Dermis microvascular lymphatic vessel endothelial cell (primary cell): ENCODE measurements around the gene RAG2. TPM values are rescaled to one million over a fixed set of nuclear protein-coding genes. Genes with fewer than 3 reads are reported as not detected.
A peak's percentile ranks its signal among the peaks of the same experiment; 100 is the strongest.

Experiments used
- DNase-seq, 2 donors: peaks; one replicate each; pipeline versions ENCODE4 v3.0.0 to v3.0.0-alpha.2; 2010; ENCODE audit warnings: low read depth in 2 of 2
- total RNA-seq: library from RNA; depleted of rRNA; stranded (reverse); fragments of >200 nt; gene quantifications from 2 replicates; pipeline ENCODE4 v1.2.1, GENCODE V29; 2014

RAG2 gene
- not detected in 2 replicates for total RNA-seq

- no peak for DNase-seq
Observed at GRCh38 chr11:36598051-36598450, at the start of gene RAG2. TSS of gene RAG2 (minus strand) at chr11:36598236. CDS start at chr11:36594168, 4,068 bp downstream.

GRCh38 chr11:36638556-36638955 is 40.5 kb upstream of the RAG2 start:
- no peak for DNase-seq

GRCh38 chr11:36635066-36635862 is 37.2 kb upstream of the RAG2 start:
- no peak for DNase-seq

- no peak for DNase-seq
Observed at GRCh38 chr11:36631774-36632173, 33.7 kb upstream of the RAG2 start.

GRCh38 chr11:36628765-36629244 is 30.8 kb upstream of the RAG2 start:
- DNase-seq: no peak

GRCh38 chr11:36628141-36628540 is 30.1 kb upstream of the RAG2 start:
- no peak for DNase-seq

- no peak for DNase-seq
Observed at GRCh38 chr11:36627471-36627870, 29.4 kb upstream of the RAG2 start.

GRCh38 chr11:36627006-36627405 is 29.0 kb upstream of the RAG2 start:
- no peak for DNase-seq

GRCh38 chr11:36623494-36623893 is 25.5 kb upstream of the RAG2 start:
- no peak for DNase-seq

- peak; percentile 49 to 62 for DNase-seq
Observed at GRCh38 chr11:36622431-36623136, 24.5 kb upstream of the RAG2 start.

- no peak for DNase-seq
Observed at GRCh38 chr11:36620246-36620645, 22.2 kb upstream of the RAG2 start.

- DNase-seq: peak; percentile 63 to 73
Observed at GRCh38 chr11:36619502-36619901, 21.5 kb upstream of the RAG2 start.

GRCh38 chr11:36618363-36619047 is 20.5 kb upstream of the RAG2 start:
- DNase-seq: no peak

GRCh38 chr11:36617543-36618362 is 19.7 kb upstream of the RAG2 start:
- no peak for DNase-seq

GRCh38 chr11:36615826-36616225 is 17.8 kb upstream of the RAG2 start:
- no peak for DNase-seq

- DNase-seq: no peak
Observed at GRCh38 chr11:36609383-36609782, 11.3 kb upstream of the RAG2 start.

- DNase-seq: no peak
Observed at GRCh38 chr11:36608491-36609199, 10.6 kb upstream of the RAG2 start.

- DNase-seq: no peak
Observed at GRCh38 chr11:36605221-36606216, 7.5 kb upstream of the RAG2 start.

GRCh38 chr11:36602135-36602534 is 4.1 kb upstream of the RAG2 start:
- DNase-seq: no peak
